HepG2 (cell line): ENCODE data around the gene SCAPER.

Experiments
- AFF4 ChIP-seq: sonication (generic); formaldehyde crosslinking; IDR thresholded peaks from 2 replicates; pipeline ENCODE4 v1.4.0; 2020; ENCODE audit warnings: missing genetic modification reagents
- EZH2 ChIP-seq: conservative IDR thresholded peaks from 2 replicates; pipeline ENCODE4 v1.6.1; 2012; ENCODE audit warnings: mild to moderate bottlenecking, low read depth, low read length, moderate library complexity
- FOXM1 ChIP-seq: sonication (generic); formaldehyde crosslinking; IDR thresholded peaks from 2 replicates; pipeline ENCODE4 v1.5.0; 2020; ENCODE audit warnings: missing genetic modification reagents
- POLR2A ChIP-seq, 2 experiments: IDR thresholded peaks; 2 replicates each; pipeline ENCODE4 v1.6.1; 2011; ENCODE audit warnings: low read depth in 2 of 2, low read length in 2 of 2, mild to moderate bottlenecking in 1 of 2, moderate library complexity in 1 of 2; ENCODE audit not compliant: insufficient read depth in 1 of 2
- POLR2AphosphoS2 ChIP-seq: IDR thresholded peaks from 2 replicates; pipeline ENCODE4 v1.6.1; 2011; ENCODE audit warnings: low read depth, low read length, improper control_type of control experiment
- SRF ChIP-seq: IDR thresholded peaks from 2 replicates; pipeline ENCODE4 v1.6.1; 2011; ENCODE audit warnings: mild to moderate bottlenecking, low read depth, low read length, moderate library complexity
- SUZ12 ChIP-seq: fragments of 150-350 bp; IDR thresholded peaks from 2 replicates; pipeline ENCODE4 v1.6.1; 2014; ENCODE audit warnings: low read depth, low read length
- ZC3H4 ChIP-seq: sonication (generic); formaldehyde crosslinking; IDR thresholded peaks from 2 replicates; pipeline ENCODE4 v1.4.0; 2020; ENCODE audit warnings: missing genetic modification reagents, borderline replicate concordance
- ZFX ChIP-seq: sonication (generic); formaldehyde crosslinking; IDR thresholded peaks from 2 replicates; pipeline ENCODE4 v1.4.0; 2020; ENCODE audit warnings: mild to moderate bottlenecking, low read depth, missing genetic modification reagents, moderate library complexity
- ZIK1 ChIP-seq: sonication (generic); formaldehyde crosslinking; IDR thresholded peaks from 2 replicates; pipeline ENCODE4 v1.5.0; 2020; ENCODE audit warnings: mild to moderate bottlenecking, low read depth, missing genetic modification reagents, borderline replicate concordance
- ZNF18 ChIP-seq: sonication (generic); formaldehyde crosslinking; IDR thresholded peaks from 2 replicates; pipeline ENCODE4 v1.8.0; 2022; ENCODE audit warnings: mild to moderate bottlenecking, missing genetic modification reagents; ENCODE audit not compliant: insufficient replicate concordance
- ZNF274 ChIP-seq: sonication (generic); formaldehyde crosslinking; IDR thresholded peaks from 2 replicates; pipeline ENCODE4 v1.5.1; 2020; ENCODE audit warnings: mild to moderate bottlenecking, missing genetic modification reagents
- TF ChIP-seq, protein P1 (sequence below): sonication (generic); formaldehyde crosslinking; IDR thresholded peaks from 2 replicates; pipeline ENCODE4 v1.4.0; 2020; ENCODE audit warnings: mild to moderate bottlenecking, missing genetic modification reagents
- TF ChIP-seq, protein P2 (sequence below), 2 experiments: sonication (generic) in 1 of 2; formaldehyde crosslinking in 1 of 2; IDR thresholded peaks; 2 replicates each; pipeline versions ENCODE4 v1.5.1 to v1.6.1; 2011 to 2020; ENCODE audit warnings: borderline replicate concordance in 1 of 2, low read depth in 1 of 2, low read length in 1 of 2, mild to moderate bottlenecking in 1 of 2, missing genetic modification reagents in 1 of 2, moderate library complexity in 1 of 2

DNA sequence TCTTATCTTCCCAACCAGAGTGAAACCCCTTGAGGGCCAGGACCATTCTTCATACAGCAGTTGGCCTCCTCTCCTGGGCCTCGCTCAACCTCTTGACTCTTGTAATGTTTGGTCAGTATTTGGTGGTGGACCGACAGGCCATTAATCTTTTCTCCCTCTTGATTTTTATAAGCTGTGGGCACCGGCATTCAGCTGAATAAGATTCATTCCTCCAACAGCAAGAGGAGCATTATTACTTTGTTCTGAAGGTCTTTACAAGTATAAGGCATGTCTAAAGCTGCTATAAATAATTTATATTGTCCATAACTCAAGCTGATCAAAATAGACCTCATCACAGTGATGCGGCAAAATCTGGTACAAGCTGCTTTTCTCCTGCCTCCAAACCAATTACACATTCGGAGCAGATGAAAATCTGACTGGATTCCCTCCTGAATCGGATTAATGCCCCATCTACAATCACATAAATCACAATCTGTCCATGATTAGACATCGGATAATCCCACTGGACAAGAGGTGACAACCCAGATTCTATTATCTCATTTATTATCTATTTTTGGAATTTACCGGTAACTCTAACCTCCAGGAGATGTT lies 576.9 kb downstream of the SCAPER start:
- TF ChIP-seq ZNF274 (CRISPR knock-in tag) (no peak), ZIK1 (no peak), ZC3H4 (CRISPR knock-in tag) (no peak), SUZ12 (no peak), SRF (no peak), ZNF18 (CRISPR knock-in tag) (no peak), ZFX (CRISPR knock-in tag) (no peak), FOXM1 (CRISPR knock-in tag) (no peak), POLR2AphosphoS2 (no peak), POLR2A (IDR thresholded peaks at IDR 0.05; ENCODE audit: insufficient read depth in 1 of 2, low read depth in 2 of 2, low read length in 2 of 2) (no peak), AFF4 (no peak), EZH2 (no peak)
- TF ChIP-seq, protein P1, sequence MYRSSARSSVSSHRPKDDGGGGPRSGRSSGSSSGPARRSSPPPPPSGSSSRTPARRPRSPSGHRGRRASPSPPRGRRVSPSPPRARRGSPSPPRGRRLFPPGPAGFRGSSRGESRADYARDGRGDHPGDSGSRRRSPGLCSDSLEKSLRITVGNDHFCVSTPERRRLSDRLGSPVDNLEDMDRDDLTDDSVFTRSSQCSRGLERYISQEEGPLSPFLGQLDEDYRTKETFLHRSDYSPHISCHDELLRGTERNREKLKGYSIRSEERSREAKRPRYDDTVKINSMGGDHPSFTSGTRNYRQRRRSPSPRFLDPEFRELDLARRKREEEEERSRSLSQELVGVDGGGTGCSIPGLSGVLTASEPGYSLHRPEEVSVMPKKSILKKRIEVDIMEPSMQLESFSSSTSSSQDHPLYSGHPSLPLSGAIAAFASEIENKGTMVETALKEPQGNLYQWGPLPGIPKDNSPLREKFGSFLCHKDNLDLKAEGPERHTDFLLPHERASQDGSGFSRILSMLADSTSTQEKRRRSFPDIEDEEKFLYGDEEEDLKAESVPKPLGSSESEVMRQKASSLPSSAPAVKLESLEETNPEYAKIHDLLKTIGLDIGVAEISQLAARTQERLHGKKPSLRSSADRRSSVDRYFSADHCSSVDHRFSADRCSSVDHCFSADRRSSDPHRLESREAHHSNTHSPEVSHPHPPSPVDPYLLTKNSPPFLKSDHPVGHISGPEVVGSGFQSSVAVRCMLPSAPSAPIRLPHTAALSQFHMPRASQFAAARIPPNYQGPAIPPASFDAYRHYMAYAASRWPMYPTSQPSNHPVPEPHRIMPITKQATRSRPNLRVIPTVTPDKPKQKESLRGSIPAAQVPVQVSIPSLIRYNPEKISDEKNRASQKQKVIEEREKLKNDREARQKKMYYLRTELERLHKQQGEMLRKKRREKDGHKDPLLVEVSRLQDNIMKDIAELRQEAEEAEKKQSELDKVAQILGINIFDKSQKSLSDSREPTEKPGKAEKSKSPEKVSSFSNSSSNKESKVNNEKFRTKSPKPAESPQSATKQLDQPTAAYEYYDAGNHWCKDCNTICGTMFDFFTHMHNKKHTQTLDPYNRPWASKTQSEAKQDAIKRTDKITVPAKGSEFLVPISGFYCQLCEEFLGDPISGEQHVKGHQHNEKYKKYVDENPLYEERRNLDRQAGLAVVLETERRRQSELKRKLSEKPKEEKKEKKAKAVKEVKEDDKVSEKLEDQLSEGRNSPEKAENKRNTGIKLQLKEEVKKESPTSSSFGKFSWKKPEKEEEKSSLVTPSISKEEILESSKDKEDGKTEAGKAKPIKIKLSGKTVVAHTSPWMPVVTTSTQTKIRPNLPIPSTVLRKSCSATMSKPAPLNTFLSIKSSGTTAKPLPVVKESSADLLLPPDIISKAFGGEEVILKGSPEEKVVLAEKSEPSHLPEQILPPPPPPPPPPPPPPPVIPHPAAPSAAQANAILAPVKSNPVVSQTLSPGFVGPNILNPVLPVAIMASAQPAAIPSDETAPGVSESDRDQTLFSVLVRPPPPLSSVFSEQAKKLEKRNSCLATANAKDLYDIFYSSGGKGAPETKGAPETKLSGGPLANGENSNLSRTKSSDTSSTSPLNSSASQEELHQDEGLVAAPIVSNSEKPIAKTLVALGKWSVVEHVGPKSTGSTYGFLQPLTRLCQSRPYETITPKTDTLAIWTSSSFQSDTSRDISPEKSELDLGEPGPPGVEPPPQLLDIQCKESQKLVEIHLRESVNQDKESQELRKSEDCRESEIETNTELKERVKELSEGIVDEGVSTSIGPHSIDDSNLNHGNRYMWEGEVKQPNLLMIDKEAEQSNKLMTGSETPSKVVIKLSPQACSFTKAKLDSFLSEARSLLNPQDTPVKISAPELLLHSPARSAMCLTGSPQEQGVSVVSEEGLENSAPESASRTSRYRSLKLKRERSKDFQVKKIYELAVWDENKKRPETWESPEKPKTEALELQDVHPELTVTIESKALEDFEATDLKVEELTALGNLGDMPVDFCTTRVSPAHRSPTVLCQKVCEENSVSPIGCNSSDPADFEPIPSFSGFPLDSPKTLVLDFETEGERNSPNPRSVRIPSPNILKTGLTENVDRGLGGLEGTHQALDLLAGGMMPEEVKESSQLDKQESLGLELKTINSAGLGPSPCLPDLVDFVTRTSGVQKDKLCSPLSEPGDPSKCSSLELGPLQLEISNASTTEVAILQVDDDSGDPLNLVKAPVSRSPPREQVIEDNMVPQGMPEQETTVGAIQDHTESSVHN (CRISPR knock-in tag), result no peak
- TF ChIP-seq, protein P2, sequence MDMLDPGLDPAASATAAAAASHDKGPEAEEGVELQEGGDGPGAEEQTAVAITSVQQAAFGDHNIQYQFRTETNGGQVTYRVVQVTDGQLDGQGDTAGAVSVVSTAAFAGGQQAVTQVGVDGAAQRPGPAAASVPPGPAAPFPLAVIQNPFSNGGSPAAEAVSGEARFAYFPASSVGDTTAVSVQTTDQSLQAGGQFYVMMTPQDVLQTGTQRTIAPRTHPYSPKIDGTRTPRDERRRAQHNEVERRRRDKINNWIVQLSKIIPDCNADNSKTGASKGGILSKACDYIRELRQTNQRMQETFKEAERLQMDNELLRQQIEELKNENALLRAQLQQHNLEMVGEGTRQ (IDR thresholded peaks at IDR 0.05; ENCODE audit: low read depth, low read length), result no peak
- TF ChIP-seq, protein P2 (CRISPR knock-in tag; IDR thresholded peaks at IDR 0.05; ENCODE audit: borderline replicate concordance), result no peak
